Activated naive CD4-positive, alpha-beta T cell treated with anti-CD3 and anti-CD28 coated beads for 36 hours (primary cell): Measurements from ENCODE around the gene STX17. TPM values are rescaled to one million over a fixed set of nuclear protein-coding genes. Genes with fewer than 3 reads are reported as not detected.
"Not testable (repeated sequence)": the region's sequence is repeated elsewhere in the genome, so short reads cannot be mapped to it uniquely, and the experiment has no call there.

Experiments used
- CTCF ChIA-PET: fragments of 350-600 bp; sonication (Branson Sonifier 250); formaldehyde crosslinking; loops from one replicate; lab custom pipeline; 2021; ENCODE audit warnings: antibody characterized with exemption; lab: Charles Lee
- DNase-seq: peaks from one replicate; pipeline ENCODE4 v3.0.0-alpha.2; 2020
- H3K27ac Mint-ChIP-seq: one replicate; pipeline ENCODE4 v1.8.0; 2021; ENCODE audit warnings: mild to moderate bottlenecking, mixed read lengths
- H3K27me3 Mint-ChIP-seq: one replicate; pipeline ENCODE4 v1.8.0; 2021; ENCODE audit warnings: low read depth, mixed read lengths
- H3K36me3 Mint-ChIP-seq: one replicate; pipeline ENCODE4 v1.8.0; 2021; ENCODE audit warnings: low read depth, mixed read lengths
- H3K4me1 Mint-ChIP-seq: one replicate; pipeline ENCODE4 v1.8.0; 2021; ENCODE audit warnings: low read depth, mixed read lengths
- H3K4me3 Mint-ChIP-seq: one replicate; pipeline ENCODE4 v1.8.0; 2021; ENCODE audit warnings: mild to moderate bottlenecking, moderate library complexity, mixed read lengths
- H3K9me3 Mint-ChIP-seq: one replicate; pipeline ENCODE4 v1.8.0; 2021; ENCODE audit warnings: mixed read lengths
- intact Hi-C: fragments of 100-400 bp; cut with micrococcal nuclease; formaldehyde crosslinking; loops from one replicate; pipeline ENCODE4 v1.15.1; 2023
- total RNA-seq, 2 experiments: library from RNA; stranded (reverse); gene quantifications; one replicate each; pipeline ENCODE4 v1.2.3, GENCODE V29; 2021

STX17 gene
- 10 to 100 TPM; 28.1 to 31.6 TPM for total RNA-seq

DNA sequence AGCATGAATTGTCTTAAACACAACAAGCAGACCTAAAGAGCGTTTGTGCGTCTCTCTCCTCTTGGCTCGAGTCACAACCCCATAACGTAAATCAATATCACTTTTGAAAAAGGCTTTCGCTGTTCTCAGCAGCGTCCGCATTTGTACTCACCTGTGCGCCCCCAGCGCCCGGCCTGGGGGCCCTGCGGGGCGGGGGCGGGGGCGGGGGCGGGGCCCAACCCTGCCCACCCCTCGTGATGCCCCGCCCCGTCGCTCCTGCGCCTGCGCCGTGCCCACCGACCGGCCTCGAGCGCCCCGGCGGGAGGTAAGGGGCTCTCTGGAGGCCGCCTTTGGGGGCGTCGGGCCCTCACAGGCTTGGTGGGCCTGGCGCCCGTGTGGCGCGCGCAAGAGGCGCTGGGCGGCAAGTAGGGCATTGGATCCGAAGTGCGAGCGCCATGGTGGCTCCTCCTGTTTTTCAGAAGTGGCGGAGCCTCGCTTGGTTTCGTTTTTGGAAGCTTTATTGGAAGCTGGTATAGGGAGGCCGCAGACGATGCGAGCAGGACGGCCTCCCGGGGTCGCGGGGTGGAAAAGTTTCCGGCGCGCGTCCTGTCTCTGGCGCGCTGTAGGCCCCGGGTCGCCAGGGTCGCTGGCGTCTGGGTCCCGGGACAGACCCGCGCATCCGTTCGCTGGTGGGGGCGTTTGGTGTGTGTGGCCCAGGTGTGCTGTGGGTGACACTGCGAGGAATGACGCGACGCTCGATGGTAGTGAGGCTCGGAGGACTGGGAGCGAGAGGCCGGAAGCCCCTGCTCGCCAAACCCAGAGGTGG, at the start of gene STX17:
Gene STX17, plus strand, starts transcription at position 252 of the 805 bp plus-strand sequence. CDS start 8,586 bp downstream, outside the sequence.
- H3K9me3 Mint-ChIP-seq, result no peaks in the 10 kb centered on the region
- H3K4me1 Mint-ChIP-seq, result peaks cover 22% of the 10 kb centered on the region
- H3K36me3 Mint-ChIP-seq, result no peaks in the 10 kb centered on the region
- H3K4me3 Mint-ChIP-seq, result peak within 1 kb of the TSS; percentile 95
- intact Hi-C loops, result loop anchor here (1.0 to 10.0 kb wide), 8 partner anchors 48 to 1492 kb away; partner anchors contain the start of genes INVS, MRPL50, NR4A3 and TEX10
- CTCF ChIA-PET, result interaction anchor here (1.0 to 2.8 kb wide), 3 partner anchors 53 to 96 kb away, joined by 3 to 8 read pairs (median 5); no protein-coding TSS in a partner anchor
- H3K27ac Mint-ChIP-seq, result peak within 1 kb of the TSS; percentile 95
- DNase-seq, result peak; percentile 75
- no peaks in the 10 kb centered on the region for H3K27me3 Mint-ChIP-seq

DNA sequence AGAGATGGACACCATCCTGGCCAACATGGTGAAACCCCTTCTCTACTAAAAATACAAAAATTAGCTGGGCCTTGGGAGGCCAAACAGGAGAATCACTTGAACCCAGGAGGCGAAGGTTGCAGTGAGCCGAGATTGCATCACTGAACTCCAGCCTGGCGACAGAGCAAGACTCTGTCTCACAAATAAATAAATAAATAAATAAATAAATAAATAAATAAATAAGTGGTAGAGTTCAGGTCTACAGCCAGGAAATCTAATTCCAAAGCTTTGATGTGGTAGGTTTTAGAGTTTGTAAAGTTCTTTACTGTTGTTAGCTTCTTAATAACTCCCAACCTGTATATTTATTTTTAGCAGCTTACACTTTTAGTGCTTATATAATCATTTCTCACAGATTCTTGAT, 48.9 kb upstream of the STX17 start:
- H3K27ac Mint-ChIP-seq, H3K4me1 Mint-ChIP-seq, H3K9me3 Mint-ChIP-seq, CTCF ChIA-PET, H3K4me3 Mint-ChIP-seq, H3K27me3 Mint-ChIP-seq, intact Hi-C loops, DNase-seq: not testable (repeated sequence)
- peaks cover 23% of the 10 kb centered on the region for H3K36me3 Mint-ChIP-seq

DNA sequence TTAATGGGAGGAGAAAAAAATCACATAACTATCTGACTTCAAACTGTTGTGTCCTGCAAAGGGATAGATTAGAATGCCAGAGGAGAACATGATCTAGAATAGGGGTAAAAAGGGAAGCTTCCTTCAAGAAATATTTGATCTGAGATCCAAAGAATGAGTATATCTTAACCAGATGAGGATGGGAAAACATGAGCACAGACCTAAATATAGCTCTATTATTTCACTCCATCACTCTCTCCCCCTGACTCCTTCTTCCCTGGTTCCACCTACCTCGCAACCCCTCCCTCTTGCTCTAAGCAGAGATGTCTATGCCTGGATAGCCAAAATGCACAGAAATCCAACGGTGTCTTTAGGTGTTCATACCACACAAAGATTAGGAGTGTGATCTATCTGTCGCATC, 48.4 kb upstream of the STX17 start:
- no peak overlapping the region for H3K27ac Mint-ChIP-seq
- intact Hi-C loops, result no loop called here
- CTCF ChIA-PET, result no interaction called here
- H3K4me3 Mint-ChIP-seq, result no peak overlapping the region
- no peaks in the 10 kb centered on the region for H3K27me3 Mint-ChIP-seq
- H3K36me3 Mint-ChIP-seq, result peaks cover 20% of the 10 kb centered on the region
- H3K4me1 Mint-ChIP-seq, result no peaks in the 10 kb centered on the region
- H3K9me3 Mint-ChIP-seq, result no peaks in the 10 kb centered on the region
- DNase-seq, result no peak

DNA sequence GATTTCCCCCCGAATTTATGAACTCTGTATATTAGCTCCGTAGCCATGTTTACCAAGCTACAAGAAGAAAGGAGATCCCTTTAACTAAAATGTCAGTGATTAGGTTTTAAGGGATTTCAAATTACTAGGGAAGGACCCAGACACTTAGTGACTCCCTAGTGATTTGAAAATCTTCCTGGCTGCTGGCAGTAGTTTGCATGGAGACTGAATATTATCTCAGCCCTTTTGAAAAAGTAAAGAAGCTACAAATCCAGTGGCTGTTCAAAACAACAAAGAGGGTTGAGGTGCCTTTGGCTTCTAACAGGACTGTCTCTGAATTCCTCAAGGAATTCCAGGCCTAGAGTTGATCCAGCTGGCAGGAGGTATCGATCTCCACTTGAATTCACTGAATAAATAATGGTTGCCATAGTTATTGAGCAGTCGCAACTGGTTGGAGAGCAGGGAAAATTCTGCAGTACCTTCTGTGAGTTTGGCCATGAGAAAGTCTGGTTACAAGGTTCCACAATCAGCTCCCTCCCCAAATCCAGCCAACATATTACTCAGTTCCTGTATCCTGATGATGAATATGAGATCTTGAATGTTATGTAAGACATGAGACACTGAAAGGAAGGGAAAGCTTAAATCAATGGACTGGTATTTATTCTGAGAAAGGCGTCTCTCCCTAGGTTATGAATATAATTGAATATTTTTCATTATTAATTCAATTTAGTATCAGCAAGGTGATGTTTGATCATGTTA, 47.0 kb upstream of the STX17 start:
- H3K9me3 Mint-ChIP-seq, result no peaks in the 10 kb centered on the region
- DNase-seq, result no peak
- no peaks in the 10 kb centered on the region for H3K4me1 Mint-ChIP-seq
- no peak overlapping the region for H3K4me3 Mint-ChIP-seq
- H3K36me3 Mint-ChIP-seq, result peaks cover 26% of the 10 kb centered on the region
- intact Hi-C loops, result no loop called here
- no peak overlapping the region for H3K27ac Mint-ChIP-seq
- CTCF ChIA-PET, result interaction anchor here (0.6 kb wide), 1 partner anchor 1480 kb away, joined by 3 read pairs; no protein-coding TSS in a partner anchor
- no peaks in the 10 kb centered on the region for H3K27me3 Mint-ChIP-seq

DNA sequence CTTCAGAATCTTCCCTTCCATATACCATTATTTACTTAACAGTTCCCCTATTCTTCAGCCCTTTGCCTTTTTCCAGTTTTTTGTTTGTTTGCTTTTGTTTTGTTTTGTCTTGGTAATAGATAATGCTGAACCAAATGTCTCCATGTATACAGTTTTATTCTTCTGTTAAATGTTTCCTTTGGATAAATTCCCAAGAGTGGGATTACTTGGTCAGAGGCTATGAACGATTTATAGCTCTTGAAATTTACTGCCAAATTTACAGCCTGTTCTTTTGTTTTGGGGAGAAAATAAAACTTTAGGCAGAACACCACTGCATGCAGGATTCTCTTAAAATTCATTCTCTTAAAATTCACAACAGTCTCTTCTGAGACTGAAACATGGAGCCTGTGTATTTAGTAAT, 46.2 kb upstream of the STX17 start:
- intact Hi-C loops, result no loop called here
- Mint-ChIP-seq H3K27ac (no peak overlapping the region), H3K36me3 (peaks cover 24% of the 10 kb centered on the region), H3K4me3 (no peak overlapping the region), H3K9me3 (no peaks in the 10 kb centered on the region), H3K4me1 (no peaks in the 10 kb centered on the region), H3K27me3 (no peaks in the 10 kb centered on the region)
- CTCF ChIA-PET, result interaction anchor here (0.6 kb wide), 1 partner anchor 1481 kb away, joined by 3 read pairs; no protein-coding TSS in a partner anchor
- DNase-seq, result no peak

DNA sequence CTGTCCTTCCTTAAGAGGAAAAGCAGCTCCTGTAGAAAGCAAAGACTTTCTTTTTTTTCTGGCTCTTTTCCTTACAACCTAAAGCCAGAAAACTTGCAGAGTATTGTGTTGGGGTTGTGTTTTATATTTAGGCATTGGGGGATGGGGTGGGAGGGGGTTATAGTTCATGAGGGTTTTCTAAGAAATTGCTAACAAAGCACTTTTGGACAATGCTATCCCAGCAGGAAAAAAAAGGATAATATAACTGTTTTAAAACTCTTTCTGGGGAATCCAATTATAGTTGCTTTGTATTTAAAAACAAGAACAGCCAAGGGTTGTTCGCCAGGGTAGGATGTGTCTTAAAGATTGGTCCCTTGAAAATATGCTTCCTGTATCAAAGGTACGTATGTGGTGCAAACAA, 42.5 kb upstream of the STX17 start:
- Mint-ChIP-seq H3K4me1 (peaks cover 6% of the 10 kb centered on the region), H3K9me3 (no peaks in the 10 kb centered on the region), H3K27me3 (no peaks in the 10 kb centered on the region), H3K4me3 (no peak overlapping the region), H3K36me3 (peaks cover 13% of the 10 kb centered on the region), H3K27ac (no peak overlapping the region)
- no peak for DNase-seq
- intact Hi-C loops, result no loop called here
- CTCF ChIA-PET, result no interaction called here

DNA sequence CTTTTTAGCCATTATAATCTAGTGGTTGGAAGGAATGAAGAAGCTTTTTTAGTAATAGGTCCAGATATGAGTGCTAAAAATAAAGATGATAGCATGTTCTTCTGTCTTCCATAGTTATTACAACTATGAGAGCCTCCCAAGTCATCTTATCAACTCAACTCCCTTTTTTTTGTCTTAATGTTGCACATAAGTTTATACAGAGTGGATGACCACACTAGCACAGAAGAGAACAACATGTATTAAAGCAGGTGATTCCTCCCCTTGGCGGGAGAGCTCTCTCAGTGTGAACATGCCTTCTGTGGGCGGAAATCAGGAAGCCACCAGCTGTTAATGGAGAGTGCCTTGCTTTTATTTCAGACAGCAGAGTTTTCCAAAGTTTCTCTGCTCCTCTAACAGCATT, 40.1 kb upstream of the STX17 start:
- H3K9me3 Mint-ChIP-seq, result no peaks in the 10 kb centered on the region
- intact Hi-C loops, result no loop called here

DNA sequence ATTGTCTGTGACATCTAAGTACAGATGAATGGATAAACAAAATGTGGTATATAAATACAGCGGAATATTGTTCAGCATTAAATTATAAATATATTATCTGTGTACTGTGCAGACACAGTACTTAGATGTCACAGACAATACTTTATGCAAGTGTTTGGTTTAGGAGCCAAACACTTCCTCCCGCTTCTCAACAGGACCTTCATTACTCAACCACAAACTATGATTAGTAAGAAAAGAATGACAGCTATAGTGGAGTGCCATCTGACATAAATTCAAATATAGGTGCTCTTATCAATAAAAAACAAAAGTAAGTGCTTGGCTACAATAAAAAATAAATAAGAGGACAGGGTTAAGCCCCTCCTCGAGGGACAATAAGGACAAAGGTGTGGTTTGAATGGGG, 38.9 kb upstream of the STX17 start:
- DNase-seq, result no peak
- Mint-ChIP-seq H3K9me3 (no peaks in the 10 kb centered on the region), H3K27ac (no peak overlapping the region), H3K36me3 (peaks cover 10% of the 10 kb centered on the region), H3K4me3 (no peak overlapping the region), H3K4me1 (peaks cover 6% of the 10 kb centered on the region), H3K27me3 (no peaks in the 10 kb centered on the region)
- CTCF ChIA-PET, result no interaction called here
- intact Hi-C loops, result no loop called here

More for the DNA sequence above, 40.1 kb upstream of the STX17 start:
- Mint-ChIP-seq H3K27me3 (no peaks in the 10 kb centered on the region), H3K27ac (no peak overlapping the region), H3K36me3 (peaks cover 13% of the 10 kb centered on the region), H3K4me1 (peaks cover 6% of the 10 kb centered on the region), H3K4me3 (no peak overlapping the region)
- no peak for DNase-seq
- CTCF ChIA-PET, result interaction anchor here (0.9 kb wide), 1 partner anchor 83 kb away, joined by 3 read pairs; no protein-coding TSS in a partner anchor

DNA sequence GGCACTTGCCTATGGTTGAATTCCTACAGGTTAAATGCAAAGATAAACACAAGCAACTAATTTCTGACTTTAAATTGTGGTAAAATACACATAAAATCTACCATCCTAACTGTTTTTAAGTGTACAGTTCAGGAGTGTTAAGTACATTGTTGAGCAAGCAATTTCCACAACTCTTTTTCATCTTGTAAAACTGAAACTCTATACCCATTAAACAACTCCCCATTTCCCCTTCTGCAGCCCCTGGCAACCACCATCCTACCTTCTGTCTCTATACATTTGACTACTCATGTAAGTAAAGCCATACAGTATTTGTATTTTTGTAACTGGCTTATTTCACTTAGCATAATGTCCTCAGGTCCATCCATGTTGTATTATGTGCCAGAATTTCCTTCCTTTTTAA, 38.5 kb upstream of the STX17 start:
- CTCF ChIA-PET, result interaction anchor here (0.6 kb wide), 1 partner anchor 658 kb away, joined by 3 read pairs; no protein-coding TSS in a partner anchor
- intact Hi-C loops, result no loop called here
- no peaks in the 10 kb centered on the region for H3K27me3 Mint-ChIP-seq
- no peaks in the 10 kb centered on the region for H3K9me3 Mint-ChIP-seq
- peaks cover 6% of the 10 kb centered on the region for H3K4me1 Mint-ChIP-seq
- peaks cover 9% of the 10 kb centered on the region for H3K36me3 Mint-ChIP-seq
- no peak overlapping the region for H3K4me3 Mint-ChIP-seq
- no peak overlapping the region for H3K27ac Mint-ChIP-seq
- no peak for DNase-seq

DNA sequence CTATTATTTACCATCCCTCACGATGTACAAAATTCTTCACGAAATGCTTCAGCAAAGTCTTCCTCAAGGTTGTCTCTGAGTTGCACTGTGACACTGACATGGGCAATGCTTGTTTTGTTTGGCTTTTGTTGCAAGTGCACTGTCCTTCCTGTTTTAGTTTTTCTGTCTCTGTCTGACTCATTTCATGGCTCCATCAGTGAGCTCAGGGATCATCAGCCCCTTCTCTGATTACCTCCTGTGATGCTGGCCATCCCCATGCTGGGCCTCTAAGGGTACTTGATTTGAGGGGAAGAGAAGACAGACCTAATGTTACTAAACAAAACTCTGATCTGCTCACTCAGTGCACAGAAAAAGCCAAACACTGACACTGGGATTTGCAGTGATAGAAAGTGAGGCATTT, 37.6 kb upstream of the STX17 start:
- no peaks in the 10 kb centered on the region for H3K27me3 Mint-ChIP-seq
- intact Hi-C loops, result no loop called here
- CTCF ChIA-PET, result no interaction called here
- peaks cover 8% of the 10 kb centered on the region for H3K4me1 Mint-ChIP-seq
- no peaks in the 10 kb centered on the region for H3K9me3 Mint-ChIP-seq
- H3K4me3 Mint-ChIP-seq, result no peak overlapping the region
- no peak for DNase-seq
- no peak overlapping the region for H3K27ac Mint-ChIP-seq
- peaks cover 3% of the 10 kb centered on the region for H3K36me3 Mint-ChIP-seq

DNA sequence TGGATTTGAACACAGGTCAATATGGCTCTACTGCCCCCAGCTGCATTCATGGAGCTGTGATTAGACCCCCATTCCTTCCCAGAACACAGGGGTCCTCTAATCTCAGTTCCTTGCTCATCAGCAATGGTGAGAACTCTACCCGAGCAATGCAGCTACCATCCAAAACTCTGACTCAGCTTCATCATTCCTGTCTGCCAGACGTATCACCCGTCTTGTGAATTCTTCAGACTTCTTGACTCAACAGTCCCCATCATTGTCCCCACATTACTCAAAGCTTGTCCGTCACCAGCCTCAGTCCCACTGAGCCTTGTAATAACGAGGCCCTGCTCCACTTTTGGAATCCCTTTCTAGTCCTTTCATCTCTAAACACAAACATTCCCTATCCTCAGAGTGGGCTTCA, 36.3 kb upstream of the STX17 start:
- CTCF ChIA-PET, result interaction anchor here (0.6 to 1.1 kb wide), 2 partner anchors 17 to 456 kb away, joined by 3 to 4 read pairs; no protein-coding TSS in a partner anchor

DNA sequence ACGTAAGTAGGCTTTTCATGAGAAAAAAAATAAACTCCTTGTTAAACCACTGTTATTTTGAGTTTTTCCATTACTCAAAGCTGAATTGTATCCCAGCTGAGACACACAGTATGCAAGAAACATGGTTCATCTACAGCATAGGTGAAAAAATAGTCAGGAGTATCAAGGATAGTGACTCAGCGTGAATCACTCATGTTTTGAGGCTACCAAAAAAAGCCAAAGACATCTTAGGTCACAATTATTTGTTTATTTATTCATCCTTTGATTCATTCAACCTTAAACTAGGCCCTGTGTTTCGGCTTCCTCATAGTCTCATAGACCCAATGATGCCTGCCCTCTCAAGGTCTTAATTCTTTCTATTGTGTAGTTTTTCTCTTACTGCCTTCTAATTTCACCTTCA, 32.9 kb upstream of the STX17 start:
- no peaks in the 10 kb centered on the region for H3K36me3 Mint-ChIP-seq
- H3K27ac Mint-ChIP-seq, result no peak overlapping the region
- no peak overlapping the region for H3K4me3 Mint-ChIP-seq
- peaks cover 7% of the 10 kb centered on the region for H3K4me1 Mint-ChIP-seq
- DNase-seq, result no peak
- intact Hi-C loops, result no loop called here
- peaks cover 4% of the 10 kb centered on the region for H3K27me3 Mint-ChIP-seq
- no peaks in the 10 kb centered on the region for H3K9me3 Mint-ChIP-seq
- CTCF ChIA-PET, result interaction anchor here (0.5 kb wide), 1 partner anchor 153 kb away, joined by 4 read pairs; no protein-coding TSS in a partner anchor

More for the DNA sequence above, 36.3 kb upstream of the STX17 start:
- Mint-ChIP-seq H3K9me3 (no peaks in the 10 kb centered on the region), H3K27ac (no peak overlapping the region), H3K27me3 (no peaks in the 10 kb centered on the region), H3K36me3 (no peaks in the 10 kb centered on the region), H3K4me3 (no peak overlapping the region), H3K4me1 (peaks cover 12% of the 10 kb centered on the region)
- no peak for DNase-seq
- intact Hi-C loops, result no loop called here
